ENCODE data around the gene MORN1.

MORN1 gene

GRCh38 chr1:2307064-2307605 is 84.2 kb downstream of the MORN1 start:
- no peak for DNase-seq (ENCODE audit: low read depth in 1 of 2, low spot score in 1 of 2)
- no peak for TF ChIP-seq JUND (IDR thresholded peaks at IDR 0.05; ENCODE audit: low read depth)
- in situ Hi-C loops (cut with HindIII; ENCODE audit: low pct_unique_long_range_greater_than_20kb, low sequenced_read_pairs) = no loop called here

- in situ Hi-C loops (cut with HindIII; ENCODE audit: low pct_unique_long_range_greater_than_20kb, low sequenced_read_pairs) = no loop called here
- no peak for TF ChIP-seq JUND (IDR thresholded peaks at IDR 0.05; ENCODE audit: low read depth)
- DNase-seq (ENCODE audit: low read depth in 1 of 2, low spot score in 1 of 2) = no peak
Measured at GRCh38 chr1:2306151-2306978, 85.0 kb downstream of the MORN1 start.

GRCh38 chr1:2304921-2305681 is 86.3 kb downstream of the MORN1 start:
- TF ChIP-seq JUND (IDR thresholded peaks at IDR 0.05; ENCODE audit: low read depth) = no peak
- no peak for DNase-seq (ENCODE audit: low read depth in 1 of 2, low spot score in 1 of 2)
- in situ Hi-C loops (cut with HindIII; ENCODE audit: low pct_unique_long_range_greater_than_20kb, low sequenced_read_pairs) = no loop called here

GRCh38 chr1:2304282-2304681 is 87.1 kb downstream of the MORN1 start:
- in situ Hi-C loops (cut with HindIII; ENCODE audit: low pct_unique_long_range_greater_than_20kb, low sequenced_read_pairs) = no loop called here
- no peak for DNase-seq (ENCODE audit: low read depth in 1 of 2, low spot score in 1 of 2)
- TF ChIP-seq JUND (IDR thresholded peaks at IDR 0.05; ENCODE audit: low read depth) = no peak

- DNase-seq (ENCODE audit: low read depth in 1 of 2, low spot score in 1 of 2) = no peak
- TF ChIP-seq JUND (IDR thresholded peaks at IDR 0.05; ENCODE audit: low read depth) = no peak
- in situ Hi-C loops (cut with HindIII; ENCODE audit: low pct_unique_long_range_greater_than_20kb, low sequenced_read_pairs) = no loop called here
Measured at GRCh38 chr1:2303781-2304180, 87.6 kb downstream of the MORN1 start.

GRCh38 chr1:2303016-2303775 is 88.2 kb downstream of the MORN1 start:
- no peak for DNase-seq (ENCODE audit: low read depth in 1 of 2, low spot score in 1 of 2)
- TF ChIP-seq JUND (IDR thresholded peaks at IDR 0.05; ENCODE audit: low read depth) = no peak
- in situ Hi-C loops (cut with HindIII; ENCODE audit: low pct_unique_long_range_greater_than_20kb, low sequenced_read_pairs) = no loop called here

- no peak for TF ChIP-seq JUND (IDR thresholded peaks at IDR 0.05; ENCODE audit: low read depth)
- in situ Hi-C loops (cut with HindIII; ENCODE audit: low pct_unique_long_range_greater_than_20kb, low sequenced_read_pairs) = no loop called here
- no peak for DNase-seq (ENCODE audit: low read depth in 1 of 2, low spot score in 1 of 2)
Measured at GRCh38 chr1:2302292-2302925, 88.9 kb downstream of the MORN1 start.

GRCh38 chr1:2301607-2302291 is 89.6 kb downstream of the MORN1 start:
- no peak for TF ChIP-seq JUND (IDR thresholded peaks at IDR 0.05; ENCODE audit: low read depth)
- in situ Hi-C loops (cut with HindIII; ENCODE audit: low pct_unique_long_range_greater_than_20kb, low sequenced_read_pairs) = no loop called here
- no peak for DNase-seq (ENCODE audit: low read depth in 1 of 2, low spot score in 1 of 2)

GRCh38 chr1:2300851-2301606 is 90.3 kb downstream of the MORN1 start:
- in situ Hi-C loops (cut with HindIII; ENCODE audit: low pct_unique_long_range_greater_than_20kb, low sequenced_read_pairs) = no loop called here
- no peak for DNase-seq (ENCODE audit: low read depth in 1 of 2, low spot score in 1 of 2)

GRCh38 chr1:2300004-2300771 is 91.2 kb downstream of the MORN1 start:
- in situ Hi-C loops (cut with HindIII; ENCODE audit: low pct_unique_long_range_greater_than_20kb, low sequenced_read_pairs) = no loop called here
- no peak for DNase-seq (ENCODE audit: low read depth in 1 of 2, low spot score in 1 of 2)

More at GRCh38 chr1:2300851-2301606, 90.3 kb downstream of the MORN1 start:
- TF ChIP-seq JUND (IDR thresholded peaks at IDR 0.05; ENCODE audit: low read depth) = no peak

More at GRCh38 chr1:2300004-2300771, 91.2 kb downstream of the MORN1 start:
- TF ChIP-seq JUND (IDR thresholded peaks at IDR 0.05; ENCODE audit: low read depth) = no peak
